ENCODE results near the gene JAM2.

GRCh38 chr21:25710550-25710949, 71.5 kb downstream of the JAM2 start:
- TF ChIP-seq POLR2A (IDR thresholded peaks at IDR 0.05) (no peak), EP300 (IDR thresholded peaks at IDR 0.05) (no peak), POLR2AphosphoS5 (IDR thresholded peaks at IDR 0.05) (no peak), CTCF (IDR thresholded peaks at IDR 0.05) (no peak)
